Activated CD8-positive, alpha-beta memory T cell treated with anti-CD3 and anti-CD28 coated beads, Interleukin-2, amount 10 ng/mL, durations not matched to agents 7 days and 5 days (primary cell): ENCODE results near the gene FMC1. TPM values are rescaled to one million over a fixed set of nuclear protein-coding genes. Genes with fewer than 3 reads are reported as not detected.

Experiments
- total RNA-seq, 2 experiments: library from RNA; stranded (reverse); gene quantifications; one replicate each; pipeline ENCODE4 v1.2.3, GENCODE V29; 2021

FMC1 gene
- total RNA-seq, 2 experiments from 2014 or later: 6.6 to 7.7 TPM

Other genes with a start within 250 kb of the FMC1 start
- gene ZC3HAV1, start 231.6 kb upstream of the FMC1 start, total RNA-seq: 100 to 1,000 TPM; 125 to 139 TPM
- 10 to 100 TPM; 10.8 to 12.7 TPM for gene UBN2, start 110.1 kb upstream of the FMC1 start, total RNA-seq
- 100 to 1,000 TPM; 137 to 152 TPM for gene LUC7L2, start 18.6 kb downstream of the FMC1 start, total RNA-seq
- gene KLRG2, start 142.3 kb downstream of the FMC1 start, total RNA-seq: under 1 TPM in 1 of 2 experiments, not detected in 1; 0.30 TPM
- gene CLEC2L, start 182.3 kb downstream of the FMC1 start, total RNA-seq: not detected